Renal cortex interstitium (tissue), 11 donors: ENCODE results near the gene PPARA. TPM values are rescaled to one million over a fixed set of nuclear protein-coding genes. Genes with fewer than 3 reads are reported as not detected.

ENCODE experiments used
- DNase-seq, 11 donors: peaks; one replicate each; pipeline ENCODE4 v3.0.0-alpha.2; 2013; ENCODE audit warnings: low read depth in 9 of 11, low spot score in 4 of 11; ENCODE audit errors: extremely low read depth in 1 of 11
- polyA plus RNA-seq, 3 donors: library from polyadenylated mRNA; unstranded; fragments of 120-200 nt; gene quantifications; one replicate each; pipeline ENCODE4 v1.2.1, GENCODE V29; 2013; ENCODE audit not compliant: insufficient read length in 3 of 3

The PPARA gene
- polyA plus RNA-seq, 3 donors: 25.1 to 34.1 (median 26.3) TPM

GRCh38 chr22:46274381-46274780 is 124.1 kb downstream of the PPARA start:
- no peak for DNase-seq

GRCh38 chr22:46275455-46276122 is 125.3 kb downstream of the PPARA start:
- no peak for DNase-seq

- DNase-seq: no peak
Measured at GRCh38 chr22:46276563-46276962, 126.2 kb downstream of the PPARA start.

GRCh38 chr22:46278656-46279645 is 128.6 kb downstream of the PPARA start:
- DNase-seq: no peak

- DNase-seq: no peak
Measured at GRCh38 chr22:46280063-46280817, 129.9 kb downstream of the PPARA start.

GRCh38 chr22:46280999-46281623 is 130.8 kb downstream of the PPARA start:
- DNase-seq: no peak

GRCh38 chr22:46281866-46282678 is 131.7 kb downstream of the PPARA start:
- DNase-seq: no peak

- DNase-seq: no peak
Measured at GRCh38 chr22:46286006-46286405, 135.7 kb downstream of the PPARA start.

GRCh38 chr22:46286941-46287872 is 136.9 kb downstream of the PPARA start:
- no peak for DNase-seq

- no peak for DNase-seq
Measured at GRCh38 chr22:46287873-46288751, 137.8 kb downstream of the PPARA start.

GRCh38 chr22:46288846-46289243 is 138.5 kb downstream of the PPARA start:
- no peak for DNase-seq

GRCh38 chr22:46289244-46289891 is 139.0 kb downstream of the PPARA start:
- DNase-seq: no peak

GRCh38 chr22:46290121-46290842 is 140.0 kb downstream of the PPARA start:
- DNase-seq: no peak

- no peak for DNase-seq
Measured at GRCh38 chr22:46290843-46291785, 140.8 kb downstream of the PPARA start.
